Glutamatergic neuron (in vitro differentiated cells): ENCODE measurements around the gene GRAMD1B. TPM values are rescaled to one million over a fixed set of nuclear protein-coding genes. Genes with fewer than 3 reads are reported as not detected.
"Not testable (repeated sequence)": the region's sequence is repeated elsewhere in the genome, so short reads cannot be mapped to it uniquely, and the experiment has no call there.

ENCODE experiments used
- DNase-seq: peaks from one replicate; pipeline ENCODE4 v3.0.0; 2022
- H3K27ac Mint-ChIP-seq: one replicate; pipeline ENCODE4 v1.8.0; 2020; ENCODE audit warnings: mild to moderate bottlenecking, mixed read lengths, inconsistent platforms; ENCODE audit not compliant: unreplicated experiment
- H3K27me3 Mint-ChIP-seq: one replicate; pipeline ENCODE4 v1.8.0; 2020; ENCODE audit warnings: mild to moderate bottlenecking, moderate library complexity, mixed read lengths, inconsistent platforms; ENCODE audit not compliant: unreplicated experiment
- H3K36me3 Mint-ChIP-seq: one replicate; pipeline ENCODE4 v1.8.0; 2020; ENCODE audit warnings: mild to moderate bottlenecking, mixed read lengths, inconsistent platforms; ENCODE audit not compliant: unreplicated experiment
- H3K4me1 Mint-ChIP-seq: one replicate; pipeline ENCODE4 v1.8.0; 2020; ENCODE audit warnings: mild to moderate bottlenecking, low read depth, mixed read lengths, inconsistent platforms; ENCODE audit not compliant: unreplicated experiment
- H3K4me3 Mint-ChIP-seq: one replicate; pipeline ENCODE4 v1.8.0; 2020; ENCODE audit warnings: mild to moderate bottlenecking, mixed read lengths, inconsistent platforms; ENCODE audit not compliant: unreplicated experiment
- H3K9me3 Mint-ChIP-seq: one replicate; pipeline ENCODE4 v1.8.0; 2020; ENCODE audit warnings: mild to moderate bottlenecking, moderate library complexity, mixed read lengths, inconsistent platforms; ENCODE audit not compliant: unreplicated experiment
- total RNA-seq: library from RNA; stranded (reverse); fragmentation: NEBNext Ultra II Directional; extraction: Animal tissue kit (Norgen Biotek cat#: 25700); gene quantifications from one replicate; pipeline ENCODE4 v1.2.1, GENCODE V29; 2021; ENCODE audit not compliant: unreplicated experiment
- TF ChIP-seq, protein P1 (sequence below): fragments of 200-600 bp; sonication (generic); IDR thresholded peaks from one replicate; pipeline ENCODE4 v1.5.0; 2021; ENCODE audit not compliant: partially characterized antibody, unreplicated experiment

The GRAMD1B gene
- total RNA-seq, 1 donor from 2014 or later, result 12.2 TPM

DNA sequence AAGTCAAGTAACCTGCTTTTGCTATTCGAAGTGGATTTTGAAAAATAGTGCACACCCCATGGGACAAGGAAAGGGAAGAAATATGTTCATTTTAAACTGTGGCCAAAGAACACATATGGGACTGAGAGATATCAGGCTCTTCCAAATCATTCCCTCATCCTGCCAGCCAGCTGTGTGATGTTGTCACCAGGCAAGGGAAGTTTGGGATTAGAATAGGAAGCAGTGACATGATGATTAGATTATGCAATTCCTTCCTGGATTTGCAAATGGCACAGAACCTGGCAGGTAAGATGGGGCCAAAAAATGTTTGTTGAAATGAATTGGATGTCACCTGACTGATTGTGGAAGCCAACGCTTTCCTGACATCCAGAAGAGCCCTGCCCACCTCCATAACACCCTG is 229.2 kb downstream of the GRAMD1B start:
- TF ChIP-seq, protein P1, sequence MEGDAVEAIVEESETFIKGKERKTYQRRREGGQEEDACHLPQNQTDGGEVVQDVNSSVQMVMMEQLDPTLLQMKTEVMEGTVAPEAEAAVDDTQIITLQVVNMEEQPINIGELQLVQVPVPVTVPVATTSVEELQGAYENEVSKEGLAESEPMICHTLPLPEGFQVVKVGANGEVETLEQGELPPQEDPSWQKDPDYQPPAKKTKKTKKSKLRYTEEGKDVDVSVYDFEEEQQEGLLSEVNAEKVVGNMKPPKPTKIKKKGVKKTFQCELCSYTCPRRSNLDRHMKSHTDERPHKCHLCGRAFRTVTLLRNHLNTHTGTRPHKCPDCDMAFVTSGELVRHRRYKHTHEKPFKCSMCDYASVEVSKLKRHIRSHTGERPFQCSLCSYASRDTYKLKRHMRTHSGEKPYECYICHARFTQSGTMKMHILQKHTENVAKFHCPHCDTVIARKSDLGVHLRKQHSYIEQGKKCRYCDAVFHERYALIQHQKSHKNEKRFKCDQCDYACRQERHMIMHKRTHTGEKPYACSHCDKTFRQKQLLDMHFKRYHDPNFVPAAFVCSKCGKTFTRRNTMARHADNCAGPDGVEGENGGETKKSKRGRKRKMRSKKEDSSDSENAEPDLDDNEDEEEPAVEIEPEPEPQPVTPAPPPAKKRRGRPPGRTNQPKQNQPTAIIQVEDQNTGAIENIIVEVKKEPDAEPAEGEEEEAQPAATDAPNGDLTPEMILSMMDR, result no peak
- Mint-ChIP-seq H3K27ac (no peak overlapping the region), H3K9me3 (peaks cover 13% of the 10 kb centered on the region), H3K27me3 (no peaks in the 10 kb centered on the region), H3K4me3 (no peak overlapping the region), H3K4me1 (peaks cover 8% of the 10 kb centered on the region), H3K36me3 (peaks cover 12% of the 10 kb centered on the region)
- DNase-seq, result no peak

- peaks cover 10% of the 10 kb centered on the region for H3K9me3 Mint-ChIP-seq
- H3K27me3 Mint-ChIP-seq, H3K4me3 Mint-ChIP-seq, H3K4me1 Mint-ChIP-seq, DNase-seq, H3K27ac Mint-ChIP-seq: not testable (repeated sequence)
- peaks cover 12% of the 10 kb centered on the region for H3K36me3 Mint-ChIP-seq
Measured at GRCh38 chr11:123659965-123660364, 229.9 kb downstream of the GRAMD1B start.

- Mint-ChIP-seq H3K4me3 (no peak overlapping the region), H3K36me3 (peaks cover 12% of the 10 kb centered on the region), H3K4me1 (no peaks in the 10 kb centered on the region), H3K9me3 (peaks cover 4% of the 10 kb centered on the region), H3K27ac (no peak overlapping the region), H3K27me3 (no peaks in the 10 kb centered on the region)
- DNase-seq, result no peak
- TF ChIP-seq, protein P1, result no peak
Measured at GRCh38 chr11:123665306-123665705, 235.2 kb downstream of the GRAMD1B start.

GRCh38 chr11:123670081-123670480 is 240.0 kb downstream of the GRAMD1B start:
- H3K4me3 Mint-ChIP-seq, result no peak overlapping the region
- TF ChIP-seq, protein P1, result no peak
- H3K36me3 Mint-ChIP-seq, result no peaks in the 10 kb centered on the region
- DNase-seq, result no peak
- H3K4me1 Mint-ChIP-seq, result peaks cover 9% of the 10 kb centered on the region
- H3K27ac Mint-ChIP-seq, result no peak overlapping the region
- H3K27me3 Mint-ChIP-seq, result no peaks in the 10 kb centered on the region
- H3K9me3 Mint-ChIP-seq, result no peaks in the 10 kb centered on the region

GRCh38 chr11:123671534-123671933 is 241.5 kb downstream of the GRAMD1B start:
- no peaks in the 10 kb centered on the region for H3K36me3 Mint-ChIP-seq
- H3K4me1 Mint-ChIP-seq, result peaks cover 9% of the 10 kb centered on the region
- no peaks in the 10 kb centered on the region for H3K27me3 Mint-ChIP-seq
- H3K9me3 Mint-ChIP-seq, result no peaks in the 10 kb centered on the region
- peak; percentile 17 for DNase-seq
- H3K27ac Mint-ChIP-seq, result no peak overlapping the region
- TF ChIP-seq, protein P1, result no peak
- H3K4me3 Mint-ChIP-seq, result peak overlapping the region; percentile 18
